MM.1S (cell line): Measurements from ENCODE around the gene ODAD4.

Source experiments
- DNase-seq: peaks from one replicate; pipeline ENCODE4 v3.0.0-alpha.2; 2015
- H2AFZ ChIP-seq: fragments of 300-600 bp; sonication (generic); 2 replicates; pipeline ENCODE4 v1.6.0; 2016; ENCODE audit warnings: antibody characterized with exemption, low read length
- H3F3A ChIP-seq: fragments of 300-600 bp; sonication (generic); 2 replicates; pipeline ENCODE4 v1.6.1; 2016; ENCODE audit warnings: mild to moderate bottlenecking, antibody characterized with exemption, low read length, moderate library complexity, mixed read lengths; ENCODE audit not compliant: insufficient read depth
- H3K27ac ChIP-seq: fragments of 300-600 bp; sonication (generic); 2 replicates; pipeline ENCODE4 v1.5.1; 2016; ENCODE audit warnings: mild to moderate bottlenecking, low read length
- H3K27me3 ChIP-seq: fragments of 300-600 bp; sonication (generic); replicated peaks from 2 replicates; pipeline ENCODE4 v1.6.0; 2016; ENCODE audit warnings: low read length; ENCODE audit not compliant: insufficient read depth
- H3K36me3 ChIP-seq: fragments of 300-600 bp; sonication (generic); replicated peaks from 2 replicates; pipeline ENCODE4 v1.6.1; 2016; ENCODE audit warnings: mild to moderate bottlenecking, low read length, mixed read lengths; ENCODE audit not compliant: insufficient read depth
- H3K4me1 ChIP-seq: fragments of 300-600 bp; sonication (generic); 2 replicates; pipeline ENCODE4 v1.6.1; 2016; ENCODE audit warnings: low read length, mixed read lengths
- H3K4me2 ChIP-seq: fragments of 300-600 bp; sonication (generic); 2 replicates; pipeline ENCODE4 v1.6.0; 2016; ENCODE audit warnings: low read depth, low read length
- H3K4me3 ChIP-seq: fragments of 300-600 bp; sonication (generic); 2 replicates; pipeline ENCODE4 v1.5.1; 2016; ENCODE audit warnings: low read length, mixed read lengths
- H3K79me2 ChIP-seq: fragments of 300-600 bp; sonication (generic); 2 replicates; pipeline ENCODE4 v1.6.1; 2016; ENCODE audit warnings: mixed run types, low read length, mixed read lengths
- H3K9ac ChIP-seq: fragments of 300-600 bp; sonication (generic); 2 replicates; pipeline ENCODE4 v1.6.1; 2016; ENCODE audit warnings: low read length, mixed read lengths
- H3K9me2 ChIP-seq: fragments of 300-600 bp; sonication (generic); replicated peaks from 2 replicates; pipeline ENCODE4 v1.6.1; 2016; ENCODE audit warnings: mild to moderate bottlenecking, low read length, mixed read lengths; ENCODE audit not compliant: insufficient read depth
- H3K9me3 ChIP-seq: fragments of 300-600 bp; sonication (generic); replicated peaks from 2 replicates; pipeline ENCODE4 v1.6.1; 2016; ENCODE audit warnings: mild to moderate bottlenecking, low read length, mixed read lengths; ENCODE audit not compliant: insufficient read depth
- H4K20me1 ChIP-seq: fragments of 300-600 bp; sonication (generic); 2 replicates; pipeline ENCODE4 v1.6.1; 2016; ENCODE audit warnings: mild to moderate bottlenecking, low read length, moderate library complexity, mixed read lengths; ENCODE audit not compliant: insufficient read depth
- CTCF ChIP-seq: fragments of 300-600 bp; sonication (generic); IDR thresholded peaks from 2 replicates; pipeline ENCODE4 v1.5.1; 2016; ENCODE audit warnings: antibody characterized with exemption, low read length, mixed read lengths
- EZH2 ChIP-seq: fragments of 300-600 bp; sonication (generic); optimal IDR thresholded peaks from 2 replicates; pipeline ENCODE3; 2017; ENCODE audit warnings: low read depth, mild to moderate bottlenecking, antibody characterized with exemption, low read length, mixed read lengths
- EZH2phosphoT487 ChIP-seq: fragments of 300-600 bp; sonication (generic); IDR thresholded peaks from 2 replicates; pipeline ENCODE4 v1.6.1; 2018; ENCODE audit warnings: antibody characterized with exemption, low read length

Gene ODAD4

GRCh38 chr17:41989702-41990419, 59.4 kb downstream of the ODAD4 start:
- Histone ChIP-seq H2AFZ (no peak overlapping the region), H3F3A (peaks cover 13% of the 10 kb centered on the region), H3K27ac (no peak overlapping the region), H3K4me1 (peaks cover 30% of the 10 kb centered on the region), H3K4me2 (no peak overlapping the region), H3K79me2 (peaks cover 30% of the 10 kb centered on the region), H3K36me3 (peaks cover 22% of the 10 kb centered on the region), H3K27me3 (no peaks in the 10 kb centered on the region), H4K20me1 (no peaks in the 10 kb centered on the region), H3K9me2 (no peaks in the 10 kb centered on the region), H3K9ac (no peak overlapping the region), H3K4me3 (no peak overlapping the region), H3K9me3 (no peaks in the 10 kb centered on the region)
- no peak for TF ChIP-seq EZH2
- TF ChIP-seq CTCF, result no peak
- TF ChIP-seq EZH2phosphoT487, result no peak
- DNase-seq, result no peak

- Histone ChIP-seq H3K4me3 (no peak overlapping the region), H3K9ac (no peak overlapping the region), H3F3A (peaks cover 38% of the 10 kb centered on the region), H3K4me2 (peak overlapping the region; percentile 14; the same call in 1 of the 2 replicates), H3K27me3 (no peaks in the 10 kb centered on the region), H2AFZ (no peak overlapping the region), H4K20me1 (no peaks in the 10 kb centered on the region), H3K27ac (peak overlapping the region; percentile 62; the same call in 1 of the 2 replicates), H3K79me2 (peaks cover 31% of the 10 kb centered on the region), H3K4me1 (peaks cover 55% of the 10 kb centered on the region), H3K36me3 (peaks cover 10% of the 10 kb centered on the region; the same call in 1 of the 2 replicates), H3K9me3 (no peaks in the 10 kb centered on the region), H3K9me2 (no peaks in the 10 kb centered on the region)
- no peak for DNase-seq
- TF ChIP-seq EZH2, result no peak
- no peak for TF ChIP-seq EZH2phosphoT487
- no peak for TF ChIP-seq CTCF
These were observed 62.2 kb downstream of the ODAD4 start for GRCh38 chr17:41992576-41992975.

- no peak for DNase-seq
- TF ChIP-seq EZH2 (no peak), CTCF (no peak), EZH2phosphoT487 (no peak)
- H3K4me1 ChIP-seq, result peaks cover 57% of the 10 kb centered on the region
- peaks cover 40% of the 10 kb centered on the region for H3F3A ChIP-seq
- no peaks in the 10 kb centered on the region for H3K27me3 ChIP-seq
- peak overlapping the region; percentile 82 for H3K4me2 ChIP-seq
- H3K9me3 ChIP-seq, result no peaks in the 10 kb centered on the region
- H2AFZ ChIP-seq, result no peak overlapping the region
- peak overlapping the region; percentile 29; the same call in 1 of the 2 replicates for H3K9ac ChIP-seq
- H3K36me3 ChIP-seq, result peaks cover 4% of the 10 kb centered on the region; the same call in 1 of the 2 replicates
- H4K20me1 ChIP-seq, result no peaks in the 10 kb centered on the region
- no peaks in the 10 kb centered on the region for H3K9me2 ChIP-seq
- peak overlapping the region; percentile 28 for H3K4me3 ChIP-seq
- H3K79me2 ChIP-seq, result peaks cover 48% of the 10 kb centered on the region
- peak overlapping the region; percentile 82 for H3K27ac ChIP-seq
These were observed 66.4 kb downstream of the ODAD4 start for GRCh38 chr17:41996855-41997164.
